ENCODE data around the gene NME9.

Gene NME9

DNA sequence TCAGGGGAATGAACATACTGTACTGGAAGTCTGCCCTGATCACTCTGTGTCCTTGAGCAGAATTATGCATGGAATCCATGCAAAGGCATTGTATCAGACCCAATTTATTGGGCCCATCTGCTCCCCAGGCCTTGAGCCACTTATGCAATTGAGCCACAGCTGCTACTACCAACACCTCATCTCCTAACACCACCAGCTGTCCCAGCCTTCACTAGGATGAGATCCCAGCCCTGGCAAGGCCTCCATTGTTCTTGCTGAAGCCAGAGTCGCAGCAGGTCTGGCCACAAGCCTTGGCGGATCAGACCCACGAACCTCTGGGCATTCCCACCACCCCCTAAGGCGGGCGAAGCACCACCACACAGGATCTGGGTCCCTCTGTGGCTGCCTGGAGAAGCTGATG, 9.2 kb upstream of the NME9 start:
- Histone ChIP-seq H3K27ac (replicated peaks) (no peak overlapping the region), H3K27me3 (ENCODE audit: insufficient read depth, poor library complexity, severe bottlenecking) (peaks cover 15% of the 10 kb centered on the region), H3K4me3 (replicated peaks; ENCODE audit: insufficient read depth, low read length) (no peak overlapping the region)
- TF ChIP-seq CTCF (IDR thresholded peaks at IDR 0.05; ENCODE audit: insufficient read depth, low read length) (no peak), REST (IDR thresholded peaks at IDR 0.05; ENCODE audit: insufficient replicate concordance, low read depth) (no peak), SPI1 (IDR thresholded peaks at IDR 0.05; ENCODE audit: borderline replicate concordance, low read depth) (no peak), GABPA (IDR thresholded peaks at IDR 0.05; ENCODE audit: low read depth) (no peak)
- DNase-seq (ENCODE audit: low read depth in 1 of 2, low spot score in 1 of 2), result no peak

DNA sequence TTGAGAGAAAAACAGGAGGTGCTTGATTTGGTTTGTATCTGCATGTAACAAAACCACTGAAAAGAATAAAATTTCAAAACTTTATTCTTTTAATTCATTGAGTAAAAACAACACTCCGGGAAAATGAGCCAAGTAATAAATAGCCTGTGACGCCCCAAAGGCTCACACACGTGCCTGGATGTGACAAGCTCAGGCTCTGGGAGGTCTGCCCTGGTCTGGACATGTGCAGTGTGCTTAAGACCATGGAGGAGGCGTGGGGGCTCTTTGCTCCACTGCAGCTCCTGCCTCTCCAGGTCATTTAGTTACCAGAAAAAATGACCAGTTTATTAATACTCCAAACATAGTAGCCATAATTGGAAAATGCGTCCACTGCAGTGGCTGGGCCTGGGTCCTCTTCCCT, 8.6 kb upstream of the NME9 start:
- DNase-seq (ENCODE audit: low read depth in 1 of 2, low spot score in 1 of 2), result no peak
- H3K4me3 ChIP-seq (replicated peaks; ENCODE audit: insufficient read depth, low read length), result no peak overlapping the region

GRCh38 chr3:138336454-138336999, 6.9 kb upstream of the NME9 start:
- Histone ChIP-seq H3K27ac (replicated peaks) (no peak overlapping the region), H3K27me3 (ENCODE audit: insufficient read depth, poor library complexity, severe bottlenecking) (peaks cover 16% of the 10 kb centered on the region), H3K4me3 (replicated peaks; ENCODE audit: insufficient read depth, low read length) (no peak overlapping the region)
- DNase-seq (ENCODE audit: low read depth in 1 of 2, low spot score in 1 of 2), result no peak
- TF ChIP-seq GABPA (IDR thresholded peaks at IDR 0.05; ENCODE audit: low read depth) (no peak), SPI1 (IDR thresholded peaks at IDR 0.05; ENCODE audit: borderline replicate concordance, low read depth) (no peak), CTCF (IDR thresholded peaks at IDR 0.05; ENCODE audit: insufficient read depth, low read length) (no peak), POLR2AphosphoS5 (IDR thresholded peaks at IDR 0.05; ENCODE audit: low read depth) (no peak), REST (IDR thresholded peaks at IDR 0.05; ENCODE audit: insufficient replicate concordance, low read depth) (no peak)

More for the DNA sequence above, 8.6 kb upstream of the NME9 start:
- peaks cover 17% of the 10 kb centered on the region for H3K27me3 ChIP-seq (ENCODE audit: insufficient read depth, poor library complexity, severe bottlenecking)
- H3K27ac ChIP-seq (replicated peaks), result no peak overlapping the region
- TF ChIP-seq REST (IDR thresholded peaks at IDR 0.05; ENCODE audit: insufficient replicate concordance, low read depth) (no peak), POLR2AphosphoS5 (IDR thresholded peaks at IDR 0.05; ENCODE audit: low read depth) (no peak), SPI1 (IDR thresholded peaks at IDR 0.05; ENCODE audit: borderline replicate concordance, low read depth) (no peak), GABPA (IDR thresholded peaks at IDR 0.05; ENCODE audit: low read depth) (no peak), CTCF (IDR thresholded peaks at IDR 0.05; ENCODE audit: insufficient read depth, low read length) (no peak)

Data from HL-60 (cell line).